EL (cell line): ENCODE results near the gene ROPN1L.
A peak's percentile ranks its signal among the peaks of the same experiment; 100 is the strongest.

Source experiments
- DNase-seq: peaks from one replicate; pipeline ENCODE4 v3.0.0-alpha.2; 2016

ROPN1L gene

DNA sequence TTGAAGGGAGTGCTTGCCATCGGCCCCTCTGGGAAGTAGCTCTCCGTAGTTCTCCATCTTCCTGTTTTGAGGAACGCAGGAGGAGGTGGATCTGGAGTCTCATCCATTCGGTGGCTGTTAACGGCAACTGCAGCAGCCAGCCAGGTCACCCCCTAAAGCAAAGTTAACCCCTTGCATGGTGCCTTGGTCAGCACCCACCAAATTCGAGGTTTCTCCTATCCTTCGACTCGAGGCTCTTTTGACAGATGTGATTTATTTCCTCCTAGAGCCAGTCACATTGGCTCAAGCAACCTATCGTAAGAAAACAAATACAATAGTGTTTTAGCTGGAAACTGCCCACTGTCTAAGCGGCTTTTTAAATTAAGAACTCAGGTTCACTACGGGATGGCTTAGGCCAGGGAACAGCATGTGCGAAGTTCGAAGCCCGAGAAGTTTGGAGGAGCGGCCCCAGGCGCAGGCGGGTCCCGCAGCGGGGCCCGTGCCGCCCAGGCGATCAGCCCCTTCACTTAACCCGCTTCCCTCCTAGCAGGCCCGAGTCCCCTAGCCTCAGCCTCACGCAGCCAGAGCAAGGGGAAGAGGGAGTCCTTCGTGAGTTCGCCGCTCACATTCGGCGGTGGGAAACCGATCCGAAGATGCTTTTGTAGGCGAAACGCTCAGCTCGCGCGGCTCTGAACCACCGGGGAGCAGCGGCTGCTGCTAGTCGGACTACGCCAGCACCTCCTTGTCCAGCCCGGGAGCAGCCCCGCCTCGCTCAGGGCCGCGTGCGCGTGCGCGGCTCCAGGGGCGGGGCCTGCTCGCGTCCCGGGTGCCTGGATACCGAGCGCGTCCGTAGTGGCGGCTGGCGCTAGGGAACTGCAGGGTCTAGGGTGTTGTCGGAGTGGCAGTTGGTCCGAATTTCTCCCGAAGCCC, at the start of gene ROPN1L:
Gene ROPN1L (plus strand): TSS at position 797 of the 909 bp plus-strand sequence. CDS start 289 bp downstream, outside the sequence.
- DNase-seq: peak; percentile 90

DNA sequence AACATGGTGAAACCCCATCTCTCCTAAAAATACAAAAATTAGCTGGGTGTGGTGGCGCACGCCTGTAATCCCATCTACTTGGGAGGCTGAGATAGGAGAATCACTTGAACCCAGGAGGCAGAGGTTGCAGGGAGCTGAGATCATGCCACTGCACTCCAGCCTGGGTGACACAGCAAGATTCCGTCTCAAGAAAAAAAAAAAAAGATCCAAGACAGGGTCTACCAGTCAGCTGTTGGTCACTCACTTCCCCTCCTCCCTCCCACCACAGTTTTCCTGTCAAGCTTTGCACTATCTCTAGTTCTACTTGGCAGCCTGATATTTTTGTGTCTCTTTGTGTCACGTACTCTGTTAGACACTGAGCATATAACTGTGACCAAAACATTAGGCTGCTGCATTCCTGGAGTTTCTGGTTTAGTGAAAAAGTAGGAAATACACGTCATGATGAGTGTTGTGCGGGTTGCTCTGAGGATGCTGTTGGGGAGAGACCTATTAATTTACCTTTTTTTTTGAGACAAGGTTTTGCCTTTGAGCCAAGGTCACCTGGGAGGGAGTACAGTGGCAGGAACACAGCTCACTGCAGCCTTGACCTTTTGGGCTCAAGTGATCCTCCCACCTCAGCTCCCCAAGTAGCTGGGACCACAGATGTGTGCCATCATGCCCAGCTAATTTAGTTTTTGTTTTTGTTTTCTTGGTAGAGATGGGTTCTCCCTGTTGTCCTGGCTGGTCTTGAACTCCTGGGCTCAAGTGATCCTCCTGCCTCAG, 48.9 kb upstream of the ROPN1L start:
- DNase-seq: peak; percentile 79

DNA sequence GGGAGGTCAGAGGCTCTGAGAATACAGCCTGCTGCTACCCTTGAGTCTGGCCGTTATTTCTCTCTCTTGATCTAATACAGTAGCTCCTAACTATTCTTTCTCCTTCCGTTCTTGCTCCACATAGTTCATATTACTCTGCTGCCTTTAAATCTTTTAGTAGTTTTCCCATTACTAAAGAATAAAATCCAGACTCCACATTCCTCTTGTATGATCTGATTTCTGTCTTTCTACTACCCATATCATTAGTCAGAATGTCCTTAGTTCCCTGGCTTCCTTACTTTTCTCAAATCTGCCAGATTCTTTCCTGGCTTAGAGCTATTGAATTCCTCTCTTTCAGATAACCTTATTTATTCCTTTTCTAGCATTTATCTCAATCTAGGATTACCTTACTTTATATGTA, 48.2 kb upstream of the ROPN1L start:
- peak; percentile 52 for DNase-seq

DNA sequence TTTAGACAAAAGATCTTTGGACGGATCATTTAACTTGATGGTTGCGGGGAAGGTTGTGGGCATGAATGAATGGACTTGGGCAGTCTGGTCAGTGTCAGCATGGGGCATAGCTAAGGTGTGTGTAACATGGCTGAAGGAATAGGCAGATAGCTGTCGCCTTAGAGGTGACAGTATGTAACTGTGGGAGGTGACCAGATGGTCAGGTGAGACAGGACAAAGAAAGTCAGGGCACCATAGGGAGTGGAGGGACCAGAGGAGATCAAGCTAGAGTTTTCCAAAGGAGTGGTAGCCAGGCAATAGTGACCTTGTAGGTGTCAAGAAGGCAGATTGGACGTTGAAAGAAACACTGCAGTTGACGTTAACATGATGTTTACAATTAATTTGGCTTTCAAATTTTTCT, 45.1 kb upstream of the ROPN1L start:
- DNase-seq: no peak

DNA sequence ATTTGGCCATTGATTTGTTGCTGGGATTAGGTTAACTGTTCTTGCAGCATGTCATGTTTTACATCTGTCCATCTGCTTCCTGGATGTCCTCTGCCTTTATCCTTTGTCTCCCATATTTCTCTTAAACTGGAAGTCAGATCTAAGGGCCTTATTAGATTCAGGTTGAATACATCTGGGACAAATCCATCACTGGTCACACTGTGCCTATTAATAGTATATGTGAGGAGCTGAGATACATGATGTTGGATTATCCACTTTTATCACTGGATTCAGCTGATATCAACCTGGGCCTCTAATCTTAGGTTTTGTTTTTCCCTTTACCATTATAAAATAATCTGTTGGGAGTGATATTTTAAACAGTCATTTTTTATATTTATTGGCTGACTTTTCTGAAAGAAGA, 41.8 kb upstream of the ROPN1L start:
- no peak for DNase-seq

DNA sequence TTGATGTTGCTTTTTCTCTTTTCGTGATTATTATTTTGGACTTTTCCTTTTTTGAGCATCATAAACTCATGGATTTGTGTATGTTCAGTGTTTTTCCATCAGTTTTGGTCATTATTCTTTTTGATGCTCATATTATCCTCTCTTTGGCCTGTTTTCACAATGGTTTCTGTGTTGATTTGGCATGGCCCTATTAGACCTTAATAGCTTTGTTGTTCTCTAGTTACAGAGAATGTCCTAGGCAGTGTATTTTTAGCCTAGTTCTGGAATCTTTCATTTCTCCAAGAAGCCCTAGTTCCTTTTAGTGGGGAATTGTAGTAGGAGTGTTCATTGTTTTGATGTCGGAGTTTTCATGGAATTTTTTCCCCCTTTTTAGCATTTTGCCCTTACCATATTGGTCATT, 41.3 kb upstream of the ROPN1L start:
- DNase-seq: no peak

DNA sequence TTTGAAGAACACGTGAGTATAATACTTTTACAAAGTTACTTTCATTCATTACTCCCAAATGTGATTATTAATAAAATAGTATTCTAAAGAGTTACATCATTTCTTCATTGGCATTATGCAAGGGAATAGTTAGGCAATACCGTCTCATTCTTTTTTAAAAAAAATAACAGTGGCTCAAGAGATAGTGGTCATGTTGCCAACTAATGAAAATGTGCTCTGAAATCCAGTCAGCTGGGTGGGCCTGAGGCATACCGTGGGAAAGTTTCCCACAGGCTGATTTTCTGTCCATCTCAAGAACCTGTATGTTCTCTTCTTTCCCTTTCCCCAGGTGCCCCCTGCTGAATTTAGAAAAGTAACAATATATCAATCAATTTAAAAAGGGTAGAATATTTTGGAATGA, 40.8 kb upstream of the ROPN1L start:
- no peak for DNase-seq

DNA sequence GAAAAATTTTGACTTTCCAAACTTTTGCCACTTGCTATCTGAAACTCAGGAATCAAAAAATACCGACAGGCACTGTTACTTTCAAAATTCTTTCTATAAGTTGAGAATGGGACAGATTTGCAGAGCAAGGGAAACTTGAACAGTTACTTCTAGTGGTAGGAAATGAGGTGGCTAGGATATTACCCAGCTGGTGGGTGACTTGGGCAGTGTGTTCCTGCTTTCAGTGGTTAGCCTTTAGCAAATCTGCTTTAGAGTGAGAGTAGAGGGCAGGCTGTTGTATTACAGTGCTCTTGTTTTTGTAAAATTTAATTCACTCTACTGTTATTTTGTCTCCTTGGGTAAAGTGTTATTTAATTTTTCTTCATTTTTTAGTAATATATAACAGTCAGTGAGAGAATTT, 40.2 kb upstream of the ROPN1L start:
- DNase-seq: no peak

DNA sequence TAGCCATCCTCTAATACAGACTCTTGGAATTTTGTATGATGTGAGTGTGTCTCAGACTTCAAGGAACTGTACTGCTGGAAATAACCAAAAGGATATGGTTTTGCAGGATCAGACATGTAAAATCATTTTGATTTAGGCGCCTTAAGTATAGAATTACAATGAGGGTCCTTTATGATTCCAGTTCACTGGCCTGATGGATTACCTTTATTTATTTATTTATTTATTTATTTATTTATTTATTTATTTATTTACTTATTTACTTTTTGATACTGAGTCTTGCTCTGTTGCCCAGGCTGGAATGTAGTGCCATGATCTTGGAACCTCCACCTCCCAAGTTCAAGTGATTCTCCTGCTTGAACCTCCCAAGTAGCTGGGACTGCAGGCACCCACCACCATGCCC, 37.9 kb upstream of the ROPN1L start:
- no peak for DNase-seq

DNA sequence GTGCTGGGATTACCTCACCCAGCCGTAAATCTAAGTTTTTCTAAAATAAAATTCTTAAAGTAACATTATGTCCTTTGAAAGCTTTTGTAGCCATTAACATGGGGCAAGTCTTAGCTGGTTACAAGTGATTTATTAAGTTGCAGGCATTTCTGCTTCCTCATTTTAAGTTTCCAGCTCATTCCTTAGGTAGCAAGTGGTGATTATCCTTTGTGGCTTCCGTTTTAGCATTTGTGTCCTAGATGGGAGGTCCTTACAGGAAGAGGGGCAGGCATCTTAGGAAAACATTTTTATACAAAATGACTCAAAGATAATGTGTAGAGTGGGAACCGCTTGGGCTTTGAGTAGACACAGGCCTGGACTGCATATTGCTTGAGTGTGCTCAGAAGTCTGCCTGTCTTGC, 35.0 kb upstream of the ROPN1L start:
- no peak for DNase-seq

DNA sequence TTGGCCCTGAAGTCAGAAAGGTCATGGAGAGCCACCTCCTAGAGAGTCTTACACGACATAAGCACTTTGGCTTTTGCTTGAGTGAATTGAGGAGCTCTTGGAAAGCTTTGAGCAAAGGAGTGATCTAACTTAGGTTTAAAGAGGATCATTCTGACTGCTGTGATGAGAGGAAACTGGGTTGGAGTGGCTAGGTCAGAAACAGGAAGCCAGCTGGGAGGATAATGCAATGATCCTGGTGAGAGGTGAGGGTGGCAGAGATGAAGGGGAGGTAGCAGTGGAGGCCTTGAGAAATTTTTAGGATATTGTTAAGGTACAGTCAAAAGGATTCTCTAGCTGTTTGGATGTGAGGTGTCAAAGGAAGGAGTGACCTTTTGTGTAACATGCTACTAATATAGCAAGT, 32.2 kb upstream of the ROPN1L start:
- DNase-seq: no peak

DNA sequence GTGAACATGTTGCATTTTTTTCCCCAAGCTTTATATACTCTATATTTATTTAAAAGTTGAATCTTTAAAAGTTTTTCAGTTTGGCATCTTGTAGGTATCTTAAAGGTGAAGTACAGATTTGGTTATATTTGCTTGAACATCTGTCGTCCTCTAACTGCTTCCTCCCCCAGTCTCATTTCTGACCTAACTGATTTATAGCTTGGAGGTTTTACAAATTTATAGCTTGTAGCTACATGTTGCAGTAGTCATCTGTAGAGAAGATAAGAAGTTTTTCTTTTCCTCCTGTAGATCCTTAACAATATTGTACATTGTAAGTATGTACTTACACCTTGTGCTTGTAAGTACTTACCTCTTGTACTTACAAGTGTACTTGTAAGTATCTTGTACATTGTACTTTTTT, 31.0 kb upstream of the ROPN1L start:
- no peak for DNase-seq

DNA sequence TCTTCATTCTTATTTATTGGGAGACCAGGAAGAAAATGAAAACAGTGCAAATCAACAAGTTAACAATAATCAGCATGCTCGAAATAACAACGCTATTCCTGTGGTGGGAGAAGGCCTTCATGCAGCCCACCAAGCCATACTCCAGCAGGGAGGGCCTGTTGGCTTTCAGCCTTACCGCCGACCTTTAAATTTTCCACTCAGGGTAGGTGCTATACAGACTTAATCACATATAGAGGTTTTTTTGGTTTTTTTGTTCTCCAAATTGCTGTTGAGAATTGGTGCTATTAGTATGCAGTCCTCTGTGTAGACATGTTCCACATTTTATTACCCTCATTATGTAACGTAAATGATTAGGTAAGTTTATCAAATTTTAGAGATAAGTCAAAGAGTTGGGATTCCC, 30.3 kb upstream of the ROPN1L start:
- DNase-seq: no peak

DNA sequence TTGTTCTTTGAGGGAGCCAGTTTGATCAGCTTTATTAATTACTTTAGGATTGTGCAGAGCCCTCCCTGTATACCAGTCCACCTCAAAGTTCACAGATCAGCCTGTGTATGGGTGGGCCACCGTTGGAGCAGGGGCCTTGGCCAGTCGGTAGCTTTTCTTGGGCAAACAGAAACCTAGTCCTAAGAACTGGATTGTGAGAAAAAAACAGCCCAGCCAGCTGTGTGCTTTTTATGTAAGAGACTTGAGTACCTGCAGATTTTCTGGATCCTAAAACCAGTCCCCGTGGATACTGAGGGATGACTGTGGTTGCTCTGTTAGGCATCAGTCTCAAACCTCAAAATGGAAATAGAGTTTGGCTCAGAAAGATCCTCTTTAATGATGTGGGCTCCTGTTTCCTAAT, 24.8 kb upstream of the ROPN1L start:
- no peak for DNase-seq

DNA sequence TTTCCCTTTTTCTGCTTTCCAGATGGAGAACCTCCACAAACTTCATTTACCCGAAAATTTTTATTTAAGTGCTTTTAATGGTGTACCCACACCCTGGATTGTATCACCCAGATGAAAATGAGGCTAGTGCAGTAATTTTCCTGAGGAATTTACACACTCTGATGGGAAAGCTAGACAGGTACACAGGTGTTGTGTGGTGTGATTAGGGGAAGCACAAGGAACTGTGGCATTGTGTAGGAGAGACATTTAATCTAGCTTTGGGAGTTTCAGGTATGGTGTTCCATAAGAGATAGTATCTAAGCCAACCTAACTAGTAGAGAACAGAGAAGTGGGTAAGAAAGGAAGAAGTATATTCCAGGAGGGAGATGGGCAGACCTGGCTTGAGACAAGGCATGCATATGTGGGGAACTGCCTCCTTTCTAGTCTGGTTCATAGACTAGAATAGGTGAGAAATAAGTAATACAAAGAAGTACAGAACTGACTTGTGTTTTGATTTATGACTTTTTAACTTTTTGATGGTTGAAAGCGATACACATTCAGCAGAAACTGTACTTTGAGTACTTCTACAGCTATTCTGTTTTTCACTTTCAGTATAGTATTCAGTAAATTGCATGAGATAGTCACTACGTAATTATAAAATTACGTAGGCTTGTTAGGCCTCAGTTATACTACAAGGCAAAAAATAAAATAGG, 22.9 kb upstream of the ROPN1L start:
- no peak for DNase-seq

DNA sequence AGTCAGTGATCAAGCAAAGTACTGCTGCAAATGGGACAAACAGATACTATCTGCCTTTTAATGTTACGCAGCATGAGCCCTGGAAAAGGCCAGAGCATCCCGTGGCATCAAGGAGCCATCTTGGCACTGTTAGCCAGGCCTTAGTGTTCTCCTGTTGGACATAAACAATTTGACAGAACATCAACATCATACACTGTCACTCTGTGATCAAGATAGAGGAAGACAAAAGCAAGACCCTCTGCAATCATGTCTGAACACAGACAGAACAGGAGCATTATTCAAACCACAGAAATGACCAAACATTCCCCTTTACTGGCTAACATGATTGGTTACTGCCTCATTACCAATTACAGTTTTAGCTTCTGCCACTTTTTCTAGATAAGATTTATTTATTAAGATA, 21.2 kb upstream of the ROPN1L start:
- DNase-seq: no peak

DNA sequence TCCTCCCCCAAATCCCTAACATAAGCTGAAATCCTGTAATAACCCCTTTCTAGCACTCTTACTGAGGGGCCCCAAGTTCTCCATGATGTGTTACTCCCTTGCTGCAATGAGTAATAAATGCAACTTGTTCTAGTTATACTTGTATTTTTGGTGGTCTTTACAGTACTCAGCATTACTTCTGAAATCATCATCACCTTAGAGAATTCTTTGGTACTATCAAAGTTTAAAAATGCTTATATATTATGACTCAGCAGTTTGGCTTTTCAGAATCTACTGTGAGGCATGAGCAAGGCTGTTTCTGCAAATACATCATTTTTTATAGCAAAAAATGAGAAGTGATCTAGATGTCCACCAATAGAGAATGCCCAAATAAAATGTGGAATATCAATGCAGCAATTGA, 20.7 kb upstream of the ROPN1L start:
- peak; percentile 42 for DNase-seq

DNA sequence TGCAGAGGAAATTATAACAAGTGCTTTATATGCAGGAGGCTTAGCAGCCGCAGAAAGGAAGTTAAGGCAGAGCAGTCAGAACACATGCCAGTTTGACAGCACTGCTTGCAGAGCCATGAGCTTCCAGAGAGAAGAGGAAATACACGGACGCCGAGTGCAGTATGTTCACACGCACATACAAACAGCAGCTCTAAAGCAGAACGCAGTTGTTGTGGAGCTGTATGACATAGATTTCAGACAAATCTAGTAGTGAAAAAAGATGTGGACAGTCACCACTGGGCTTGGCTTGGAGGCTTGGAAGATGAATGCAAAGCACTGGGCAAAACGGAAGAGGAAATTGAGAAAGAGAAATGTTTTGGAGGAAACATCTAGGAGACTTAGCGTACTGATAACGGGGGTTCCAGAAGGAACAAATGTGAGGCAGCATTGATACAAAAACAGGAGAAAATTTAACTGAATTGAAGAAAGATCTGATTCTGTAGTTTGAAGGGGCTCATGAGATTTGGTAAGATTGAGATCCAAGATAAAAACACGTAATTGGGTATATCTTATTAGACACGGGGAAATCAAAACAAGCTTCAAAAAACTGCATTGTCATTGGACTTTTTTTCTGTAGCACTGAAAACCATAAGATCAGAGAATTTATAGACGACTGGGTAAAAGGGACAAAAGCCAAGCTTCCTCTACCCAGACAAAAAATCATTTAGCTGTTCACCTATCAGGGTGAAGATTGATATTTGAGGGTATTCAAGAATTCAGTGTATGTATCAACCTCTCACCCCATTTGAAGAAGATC, 19.6 kb upstream of the ROPN1L start:
- DNase-seq: no peak

DNA sequence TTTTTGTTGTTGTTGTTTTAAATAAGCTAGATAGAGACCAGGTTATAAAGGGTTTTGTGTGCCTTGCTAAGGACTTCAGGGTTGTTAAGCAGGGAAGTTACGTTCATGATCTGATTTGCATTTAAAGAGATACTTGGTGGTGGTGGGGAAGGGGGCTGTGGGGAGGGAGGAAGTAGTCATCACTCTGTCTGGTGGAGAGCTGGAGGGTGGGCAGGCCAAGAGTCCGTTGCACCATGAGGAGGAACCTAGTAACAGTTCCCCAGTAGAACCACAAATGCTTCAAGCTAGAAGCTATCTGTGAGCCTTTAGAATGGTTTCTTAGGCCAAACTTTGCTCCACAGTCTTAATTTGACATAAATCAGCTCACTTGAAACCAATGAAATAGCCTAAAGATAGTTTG, 18.7 kb upstream of the ROPN1L start:
- no peak for DNase-seq

DNA sequence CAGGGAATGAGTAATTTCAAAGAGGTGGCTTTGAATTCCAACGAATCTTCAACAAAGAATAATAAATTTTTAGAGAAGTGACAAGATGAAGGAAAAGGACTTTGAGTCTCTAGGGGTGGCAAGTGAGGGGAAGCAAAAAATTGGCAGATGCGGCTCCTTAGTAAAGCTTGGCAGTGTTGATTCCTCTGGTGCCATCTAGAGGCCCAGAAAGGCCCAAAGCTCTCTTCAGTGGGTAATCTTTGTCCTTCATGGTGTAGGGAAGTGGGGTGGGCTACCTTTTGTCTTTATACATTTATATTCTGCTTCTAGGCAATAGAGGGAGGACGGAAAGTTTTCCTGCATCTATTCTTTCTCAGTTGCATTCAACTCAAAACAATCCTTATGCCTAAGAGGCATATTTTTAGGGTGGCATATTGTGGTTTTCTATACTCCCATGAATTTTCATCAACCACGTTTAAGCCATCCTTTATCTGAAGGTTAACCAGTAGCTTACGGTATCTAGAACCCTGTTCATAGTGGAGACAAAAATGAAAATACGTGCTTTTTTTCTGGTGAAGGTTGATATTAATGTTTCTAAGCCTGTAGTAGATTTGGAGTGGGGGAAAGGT, 17.5 kb upstream of the ROPN1L start:
- peak; percentile 52 for DNase-seq

DNA sequence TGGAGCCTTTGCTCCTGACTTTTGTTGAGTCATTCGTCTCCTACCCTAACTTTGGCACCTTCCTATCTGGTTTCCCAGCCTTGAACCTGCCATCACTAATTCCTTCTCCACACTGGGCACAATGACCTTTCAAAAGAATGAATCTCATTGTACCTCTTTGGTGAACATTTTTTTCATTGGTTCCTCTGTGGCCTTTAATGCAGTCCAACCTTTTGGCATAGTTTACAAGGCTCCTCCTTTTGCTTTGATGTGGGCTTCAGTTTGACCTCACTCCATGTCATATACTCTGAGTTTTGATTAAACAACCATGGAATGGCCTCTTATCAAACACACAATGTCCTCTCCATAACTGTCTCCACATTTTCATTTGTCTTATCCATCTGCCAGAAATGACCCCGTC, 14.5 kb upstream of the ROPN1L start:
- DNase-seq: no peak

DNA sequence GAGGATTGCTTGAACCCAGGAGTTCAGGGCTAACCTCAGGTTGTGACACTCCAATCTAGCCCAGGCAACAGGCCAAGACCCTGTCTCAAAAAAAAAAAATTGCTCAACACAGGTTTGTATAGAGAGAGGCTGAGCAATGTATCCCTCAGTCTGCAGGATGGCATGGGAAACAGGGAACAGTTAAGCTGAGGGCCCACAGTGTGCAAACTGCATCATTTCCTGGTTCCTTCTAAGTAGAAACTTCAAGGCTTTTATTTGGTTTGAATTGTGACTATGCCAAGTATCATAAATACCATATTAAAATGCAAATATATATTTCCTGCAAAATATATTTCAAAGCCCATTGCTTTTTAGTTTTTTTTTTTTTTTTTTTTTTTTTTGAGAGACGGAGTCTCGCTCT, 13.7 kb upstream of the ROPN1L start:
- no peak for DNase-seq
